Astrocyte of the spinal cord (primary cell): ENCODE measurements around the gene ADAM17.

Experiments used
- DNase-seq: peaks from one replicate; pipeline ENCODE4 v3.0.0; 2011; ENCODE audit warnings: low read depth, low spot score
- H3K4me3 ChIP-seq: 2 replicates; pipeline ENCODE4 v1.5.1; 2011; ENCODE audit warnings: low read depth, mild to moderate bottlenecking, low read length, moderate library complexity
- in situ Hi-C: cut with HindIII; loops from 2 replicates; pipeline ENCODE4 v1.10.0; 2017; ENCODE audit warnings: low sequenced_read_pairs
- TF ChIP-seq, protein P1 (sequence below): IDR thresholded peaks from 2 replicates; pipeline ENCODE4 v1.5.1; 2012; ENCODE audit warnings: low read depth, mild to moderate bottlenecking, low read length, inconsistent platforms

ADAM17 gene

GRCh38 chr2:9439536-9439935, 116.1 kb downstream of the ADAM17 start:
- H3K4me3 ChIP-seq = no peak overlapping the region
- in situ Hi-C loops = no loop called here
- no peak for DNase-seq
- TF ChIP-seq, protein P1, sequence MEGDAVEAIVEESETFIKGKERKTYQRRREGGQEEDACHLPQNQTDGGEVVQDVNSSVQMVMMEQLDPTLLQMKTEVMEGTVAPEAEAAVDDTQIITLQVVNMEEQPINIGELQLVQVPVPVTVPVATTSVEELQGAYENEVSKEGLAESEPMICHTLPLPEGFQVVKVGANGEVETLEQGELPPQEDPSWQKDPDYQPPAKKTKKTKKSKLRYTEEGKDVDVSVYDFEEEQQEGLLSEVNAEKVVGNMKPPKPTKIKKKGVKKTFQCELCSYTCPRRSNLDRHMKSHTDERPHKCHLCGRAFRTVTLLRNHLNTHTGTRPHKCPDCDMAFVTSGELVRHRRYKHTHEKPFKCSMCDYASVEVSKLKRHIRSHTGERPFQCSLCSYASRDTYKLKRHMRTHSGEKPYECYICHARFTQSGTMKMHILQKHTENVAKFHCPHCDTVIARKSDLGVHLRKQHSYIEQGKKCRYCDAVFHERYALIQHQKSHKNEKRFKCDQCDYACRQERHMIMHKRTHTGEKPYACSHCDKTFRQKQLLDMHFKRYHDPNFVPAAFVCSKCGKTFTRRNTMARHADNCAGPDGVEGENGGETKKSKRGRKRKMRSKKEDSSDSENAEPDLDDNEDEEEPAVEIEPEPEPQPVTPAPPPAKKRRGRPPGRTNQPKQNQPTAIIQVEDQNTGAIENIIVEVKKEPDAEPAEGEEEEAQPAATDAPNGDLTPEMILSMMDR = no peak
